ENCODE data around the gene SLC1A2.
"Not testable (repeated sequence)": the region's sequence is repeated elsewhere in the genome, so short reads cannot be mapped to it uniquely, and the experiment has no call there.

SLC1A2 gene

GRCh38 chr11:35233518-35233917 is 185.8 kb downstream of the SLC1A2 start:
- no peak overlapping the region for H3K9ac ChIP-seq (ENCODE audit: low read length)
- H3K27me3 ChIP-seq (ENCODE audit: control insufficient read depth, insufficient read depth, low read length), result no peaks in the 10 kb centered on the region
- H3K36me3 ChIP-seq (ENCODE audit: control insufficient read depth, insufficient read depth, low read length), result peaks cover 11% of the 10 kb centered on the region
- no peak overlapping the region for H3K4me3 ChIP-seq (ENCODE audit: low read length)
- H3K4me1 ChIP-seq (ENCODE audit: control insufficient read depth, insufficient read depth, low read length), result peaks cover 4% of the 10 kb centered on the region
- H3K27ac ChIP-seq (ENCODE audit: low read depth, low read length), result no peak overlapping the region

- Histone ChIP-seq H3K27me3 (ENCODE audit: control insufficient read depth, insufficient read depth, low read length) (no peaks in the 10 kb centered on the region), H3K4me1 (ENCODE audit: control insufficient read depth, insufficient read depth, low read length) (peaks cover 4% of the 10 kb centered on the region), H3K9ac (ENCODE audit: low read length) (no peak overlapping the region), H3K36me3 (ENCODE audit: control insufficient read depth, insufficient read depth, low read length) (peaks cover 11% of the 10 kb centered on the region), H3K4me3 (ENCODE audit: low read length) (no peak overlapping the region), H3K27ac (ENCODE audit: low read depth, low read length) (peak overlapping the region; percentile 16)
Measured at GRCh38 chr11:35232891-35233330, 186.4 kb downstream of the SLC1A2 start.

- Histone ChIP-seq H3K4me1 (ENCODE audit: control insufficient read depth, insufficient read depth, low read length) (peaks cover 6% of the 10 kb centered on the region), H3K4me3 (ENCODE audit: low read length) (no peak overlapping the region), H3K9ac (ENCODE audit: low read length) (no peak overlapping the region), H3K27me3 (ENCODE audit: control insufficient read depth, insufficient read depth, low read length) (no peaks in the 10 kb centered on the region), H3K36me3 (ENCODE audit: control insufficient read depth, insufficient read depth, low read length) (peaks cover 11% of the 10 kb centered on the region), H3K27ac (ENCODE audit: low read depth, low read length) (no peak overlapping the region)
Measured at GRCh38 chr11:35231076-35231860, 188.1 kb downstream of the SLC1A2 start.

- H3K27me3 ChIP-seq (ENCODE audit: control insufficient read depth, insufficient read depth, low read length), result no peaks in the 10 kb centered on the region
- no peak overlapping the region for H3K27ac ChIP-seq (ENCODE audit: low read depth, low read length)
- H3K9ac ChIP-seq (ENCODE audit: low read length), result no peak overlapping the region
- peaks cover 11% of the 10 kb centered on the region for H3K36me3 ChIP-seq (ENCODE audit: control insufficient read depth, insufficient read depth, low read length)
- peaks cover 6% of the 10 kb centered on the region for H3K4me1 ChIP-seq (ENCODE audit: control insufficient read depth, insufficient read depth, low read length)
- no peak overlapping the region for H3K4me3 ChIP-seq (ENCODE audit: low read length)
Measured at GRCh38 chr11:35230388-35230787, 189.0 kb downstream of the SLC1A2 start.

- Histone ChIP-seq H3K27ac (ENCODE audit: low read depth, low read length) (no peak overlapping the region), H3K9ac (ENCODE audit: low read length) (no peak overlapping the region), H3K4me1 (ENCODE audit: control insufficient read depth, insufficient read depth, low read length) (peaks cover 14% of the 10 kb centered on the region), H3K27me3 (ENCODE audit: control insufficient read depth, insufficient read depth, low read length) (no peaks in the 10 kb centered on the region), H3K4me3 (ENCODE audit: low read length) (no peak overlapping the region), H3K36me3 (ENCODE audit: control insufficient read depth, insufficient read depth, low read length) (peaks cover 14% of the 10 kb centered on the region)
Measured at GRCh38 chr11:35228328-35228725, 191.0 kb downstream of the SLC1A2 start.

- no peak overlapping the region for H3K9ac ChIP-seq (ENCODE audit: low read length)
- H3K27ac ChIP-seq (ENCODE audit: low read depth, low read length), result peak overlapping the region; percentile 16
- peaks cover 18% of the 10 kb centered on the region for H3K4me1 ChIP-seq (ENCODE audit: control insufficient read depth, insufficient read depth, low read length)
- no peak overlapping the region for H3K4me3 ChIP-seq (ENCODE audit: low read length)
- no peaks in the 10 kb centered on the region for H3K27me3 ChIP-seq (ENCODE audit: control insufficient read depth, insufficient read depth, low read length)
- peaks cover 17% of the 10 kb centered on the region for H3K36me3 ChIP-seq (ENCODE audit: control insufficient read depth, insufficient read depth, low read length)
Measured at GRCh38 chr11:35227576-35228327, 191.6 kb downstream of the SLC1A2 start.

- not testable (repeated sequence) for H3K4me3 ChIP-seq (ENCODE audit: low read length); H3K27ac ChIP-seq (ENCODE audit: low read depth, low read length)
Measured at GRCh38 chr11:35226756-35227155, 192.6 kb downstream of the SLC1A2 start.

GRCh38 chr11:35225946-35226520 is 193.3 kb downstream of the SLC1A2 start:
- Histone ChIP-seq H3K9ac (ENCODE audit: low read length) (no peak overlapping the region), H3K27ac (ENCODE audit: low read depth, low read length) (no peak overlapping the region), H3K27me3 (ENCODE audit: control insufficient read depth, insufficient read depth, low read length) (no peaks in the 10 kb centered on the region), H3K36me3 (ENCODE audit: control insufficient read depth, insufficient read depth, low read length) (peaks cover 19% of the 10 kb centered on the region), H3K4me1 (ENCODE audit: control insufficient read depth, insufficient read depth, low read length) (peaks cover 18% of the 10 kb centered on the region), H3K4me3 (ENCODE audit: low read length) (no peak overlapping the region)

More at GRCh38 chr11:35226756-35227155, 192.6 kb downstream of the SLC1A2 start:
- H3K9ac ChIP-seq (ENCODE audit: low read length); H3K27me3 ChIP-seq (ENCODE audit: control insufficient read depth, insufficient read depth, low read length): not testable (repeated sequence)
- Histone ChIP-seq H3K36me3 (ENCODE audit: control insufficient read depth, insufficient read depth, low read length) (peaks cover 19% of the 10 kb centered on the region), H3K4me1 (ENCODE audit: control insufficient read depth, insufficient read depth, low read length) (peaks cover 18% of the 10 kb centered on the region)

GRCh38 chr11:35223991-35224390 is 195.4 kb downstream of the SLC1A2 start:
- Histone ChIP-seq H3K36me3 (ENCODE audit: control insufficient read depth, insufficient read depth, low read length) (peaks cover 21% of the 10 kb centered on the region), H3K27ac (ENCODE audit: low read depth, low read length) (peak overlapping the region; percentile 56), H3K27me3 (ENCODE audit: control insufficient read depth, insufficient read depth, low read length) (no peaks in the 10 kb centered on the region), H3K9ac (ENCODE audit: low read length) (no peak overlapping the region), H3K4me1 (ENCODE audit: control insufficient read depth, insufficient read depth, low read length) (peaks cover 18% of the 10 kb centered on the region), H3K4me3 (ENCODE audit: low read length) (no peak overlapping the region)

- no peak overlapping the region for H3K4me3 ChIP-seq (ENCODE audit: low read length)
- H3K27ac ChIP-seq (ENCODE audit: low read depth, low read length), result peak overlapping the region; percentile 56
- H3K27me3 ChIP-seq (ENCODE audit: control insufficient read depth, insufficient read depth, low read length), result no peaks in the 10 kb centered on the region
- no peak overlapping the region for H3K9ac ChIP-seq (ENCODE audit: low read length)
- peaks cover 18% of the 10 kb centered on the region for H3K4me1 ChIP-seq (ENCODE audit: control insufficient read depth, insufficient read depth, low read length)
- H3K36me3 ChIP-seq (ENCODE audit: control insufficient read depth, insufficient read depth, low read length), result peaks cover 20% of the 10 kb centered on the region
Measured at GRCh38 chr11:35223371-35223796, 196.0 kb downstream of the SLC1A2 start.

GRCh38 chr11:35218956-35219355 is 200.4 kb downstream of the SLC1A2 start:
- H3K27ac ChIP-seq (ENCODE audit: low read depth, low read length), result peak overlapping the region; percentile 42
- H3K9ac ChIP-seq (ENCODE audit: low read length), result no peak overlapping the region
- H3K4me1 ChIP-seq (ENCODE audit: control insufficient read depth, insufficient read depth, low read length), result peaks cover 14% of the 10 kb centered on the region
- peaks cover 24% of the 10 kb centered on the region for H3K36me3 ChIP-seq (ENCODE audit: control insufficient read depth, insufficient read depth, low read length)
- no peaks in the 10 kb centered on the region for H3K27me3 ChIP-seq (ENCODE audit: control insufficient read depth, insufficient read depth, low read length)
- H3K4me3 ChIP-seq (ENCODE audit: low read length), result no peak overlapping the region

GRCh38 chr11:35216962-35217678 is 202.2 kb downstream of the SLC1A2 start:
- Histone ChIP-seq H3K9ac (ENCODE audit: low read length) (no peak overlapping the region), H3K27me3 (ENCODE audit: control insufficient read depth, insufficient read depth, low read length) (no peaks in the 10 kb centered on the region), H3K36me3 (ENCODE audit: control insufficient read depth, insufficient read depth, low read length) (peaks cover 20% of the 10 kb centered on the region), H3K4me1 (ENCODE audit: control insufficient read depth, insufficient read depth, low read length) (no peaks in the 10 kb centered on the region), H3K27ac (ENCODE audit: low read depth, low read length) (no peak overlapping the region), H3K4me3 (ENCODE audit: low read length) (no peak overlapping the region)

Measured in rectal smooth muscle tissue (tissue), 1 donor.